Embryonic facial prominence (tissue), 1 donor: Measurements from ENCODE around the gene MYH14.

Experiments used
- DNase-seq: peaks from one replicate; pipeline ENCODE4 v3.0.0-alpha.2; 2016; ENCODE audit errors: extremely low spot score

Gene MYH14

DNA sequence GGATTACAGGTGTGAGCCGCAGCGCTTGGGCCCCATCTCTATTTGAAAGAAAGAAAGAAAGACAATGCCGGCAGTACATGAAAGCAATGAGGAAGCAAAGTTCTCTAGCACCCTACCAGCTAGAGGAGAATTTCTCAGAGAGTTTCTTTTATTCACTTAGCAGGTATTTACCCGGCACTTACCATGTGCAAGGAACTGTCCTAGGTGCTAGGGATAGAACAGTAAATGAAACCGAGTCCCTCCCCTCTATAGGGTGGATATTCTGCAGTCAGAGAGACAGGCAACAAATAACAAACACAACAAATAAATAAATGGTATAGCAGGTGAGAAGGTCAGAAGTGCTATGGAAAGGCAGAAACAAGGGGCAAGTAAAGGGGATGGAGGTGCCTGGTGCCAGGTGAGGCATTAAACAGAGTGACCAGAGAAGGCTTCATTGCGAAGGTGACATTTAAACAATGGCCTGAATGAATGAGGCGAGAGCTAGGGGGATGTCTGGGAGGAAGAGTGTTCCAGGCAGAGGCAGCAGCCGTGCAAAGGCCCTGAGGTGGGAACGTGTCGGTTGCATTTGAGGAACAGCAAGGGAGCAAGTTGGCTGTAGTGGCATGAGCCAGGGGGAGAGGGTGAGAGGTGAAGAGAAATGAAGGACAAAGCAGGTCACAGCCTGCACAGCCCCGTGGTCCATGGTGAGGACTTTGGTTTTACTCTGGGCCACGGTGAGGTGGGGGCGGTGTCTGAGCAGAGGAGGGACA is 10.8 kb upstream of the MYH14 start:
- DNase-seq, result no peak

DNA sequence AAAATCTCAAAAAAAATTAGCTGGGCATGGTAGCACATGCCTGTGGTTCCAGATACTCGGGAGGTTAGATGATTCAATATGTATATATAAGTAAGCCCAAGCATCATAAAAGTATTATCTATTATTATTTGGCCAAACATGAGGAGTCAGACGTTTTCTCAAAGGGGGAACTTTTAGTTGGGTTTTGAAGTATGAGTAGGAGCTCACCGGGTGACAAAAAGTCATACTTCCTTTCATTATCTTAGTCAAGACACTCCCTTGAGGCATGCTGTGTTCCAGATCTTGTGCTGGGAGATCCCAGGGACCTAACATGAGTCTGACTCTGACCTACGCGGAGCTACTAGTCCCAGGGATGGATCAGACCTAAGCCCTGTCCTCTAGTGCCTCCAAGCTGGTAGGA is 8.2 kb upstream of the MYH14 start:
- DNase-seq, result no peak

DNA sequence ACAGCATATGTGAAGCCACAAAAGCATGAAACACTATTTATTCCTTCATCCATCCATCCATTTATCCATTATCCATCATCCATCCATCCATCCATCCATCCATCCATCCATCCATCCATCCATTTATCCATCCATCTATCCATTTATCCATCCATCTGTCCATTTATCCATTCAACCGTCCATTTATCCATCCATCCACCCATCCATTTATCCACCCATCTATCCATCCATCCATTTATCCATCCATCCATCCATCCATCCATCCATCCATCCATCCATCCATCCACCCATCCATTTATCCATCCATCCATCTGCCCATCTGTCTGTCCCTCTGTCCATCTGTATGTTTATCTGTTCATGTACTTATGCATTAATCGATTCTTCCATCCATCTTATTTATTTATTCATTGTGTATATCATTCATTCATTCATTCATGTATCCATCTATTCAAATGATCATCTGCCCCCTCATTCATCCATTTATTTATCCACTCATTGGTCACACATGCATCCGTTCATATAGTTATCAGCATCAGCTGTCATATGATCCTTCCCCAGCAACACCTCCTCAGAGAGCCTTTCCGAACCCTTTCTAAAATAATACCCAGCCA is 7.0 kb upstream of the MYH14 start:
- no peak for DNase-seq

DNA sequence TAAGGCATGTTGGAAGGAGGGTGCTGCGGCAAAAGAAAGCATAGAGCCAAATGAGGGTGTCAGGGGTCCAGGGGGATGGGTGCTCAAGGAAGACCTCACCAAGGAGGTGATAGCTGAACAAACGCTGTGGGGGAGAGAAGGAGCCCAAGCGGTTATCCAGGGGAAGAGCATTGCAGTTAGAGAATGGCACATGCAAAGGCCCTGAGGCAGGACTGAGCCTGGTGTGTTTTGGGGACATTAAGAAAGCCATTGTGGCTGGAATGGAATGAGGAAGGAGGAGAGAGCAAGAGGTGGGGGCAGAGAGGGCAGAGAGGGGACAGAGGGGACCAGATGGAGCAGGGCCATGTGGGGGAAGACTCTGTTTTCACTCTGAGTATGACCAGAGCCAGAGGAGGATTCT is 6.1 kb upstream of the MYH14 start:
- DNase-seq, result no peak

DNA sequence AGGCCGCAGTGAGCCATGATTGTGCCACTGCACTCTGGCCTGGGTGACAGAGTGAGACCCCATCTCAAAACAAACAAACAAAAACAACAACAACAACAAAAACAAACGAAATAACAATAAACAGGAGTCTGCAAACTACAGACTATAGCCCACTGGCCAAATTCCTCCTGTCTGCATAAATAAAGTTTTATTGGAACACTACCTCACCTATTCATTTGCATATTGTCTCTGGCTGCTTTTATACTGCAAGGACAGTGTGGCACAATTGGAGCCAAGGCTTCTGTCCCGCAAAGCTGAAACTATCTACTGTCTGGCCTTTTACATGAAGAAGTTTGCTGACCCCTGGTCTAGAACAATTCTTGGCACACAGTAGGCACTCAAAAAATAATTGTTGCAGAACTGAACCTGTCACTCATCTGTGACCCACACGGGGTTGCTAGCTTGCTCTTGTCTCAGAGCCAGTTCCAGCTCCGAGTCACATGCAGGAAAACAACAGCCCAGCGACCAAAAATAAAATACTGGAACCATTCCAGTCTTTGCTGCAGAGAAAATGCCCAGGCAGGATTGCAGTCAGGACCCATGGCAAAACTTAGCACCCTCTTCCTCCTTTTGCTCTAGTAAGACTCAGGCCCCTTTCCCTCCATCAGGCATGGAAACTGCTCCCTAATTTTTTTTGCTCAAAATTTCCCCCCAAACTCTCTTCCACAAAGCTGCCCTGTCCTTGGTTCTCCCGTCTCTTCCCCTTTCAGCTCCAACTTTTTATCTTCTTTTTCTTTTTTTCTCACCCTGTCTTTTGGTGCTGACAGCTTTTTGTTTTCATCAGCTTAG is 4.8 kb upstream of the MYH14 start:
- DNase-seq, result no peak

DNA sequence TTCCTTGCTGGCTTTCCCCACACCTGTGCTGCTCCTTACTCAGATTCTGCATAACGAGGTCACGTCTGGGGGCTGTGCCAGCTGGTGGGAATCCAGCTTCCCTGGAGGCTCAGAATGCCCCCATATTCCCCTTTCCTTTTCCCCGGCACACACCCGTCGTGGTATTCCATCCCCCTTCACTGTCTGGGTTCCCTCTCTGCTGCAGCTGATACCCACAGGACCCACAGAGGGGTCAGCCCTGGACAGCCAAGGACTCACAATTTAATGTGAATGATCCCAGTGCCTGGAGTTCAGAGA is 4.2 kb upstream of the MYH14 start:
- no peak for DNase-seq

DNA sequence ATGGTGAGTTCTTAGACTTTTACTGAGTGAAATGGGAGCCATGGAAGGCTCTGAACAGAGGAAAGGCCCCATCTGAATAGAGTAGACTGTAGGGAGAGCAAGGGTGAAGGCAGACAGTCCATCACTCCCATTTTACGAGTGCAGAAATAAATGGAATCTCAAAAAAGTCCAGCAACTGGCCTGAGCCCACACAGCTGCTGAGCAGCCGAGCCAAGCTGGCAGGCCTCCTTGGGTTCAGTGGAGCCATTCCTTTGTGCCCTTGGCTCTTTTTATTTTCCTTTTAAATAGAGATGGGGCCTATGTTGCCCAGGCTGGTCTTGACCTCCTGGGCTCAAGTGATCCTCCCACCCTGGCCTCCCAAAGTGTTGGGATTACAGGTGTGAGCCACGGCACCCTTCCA is 1.0 kb upstream of the MYH14 start:
- DNase-seq, result no peak

DNA sequence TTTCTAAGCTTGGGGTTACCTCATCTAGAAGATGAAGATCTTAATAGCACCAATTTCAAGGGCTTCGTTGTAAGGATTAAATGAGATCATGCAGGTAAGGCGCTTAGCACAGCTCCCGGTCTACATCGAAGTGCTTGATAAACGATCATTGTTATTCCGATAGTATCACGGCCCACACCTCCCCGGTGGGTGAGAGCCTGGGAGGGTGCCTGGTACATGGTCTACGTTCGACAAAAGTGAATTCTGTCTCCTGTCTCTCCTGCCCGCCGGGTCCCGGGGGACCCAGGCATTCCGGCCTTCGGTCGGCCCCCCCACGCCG is 501 bp upstream of the MYH14 start:
- DNase-seq, result no peak

DNA sequence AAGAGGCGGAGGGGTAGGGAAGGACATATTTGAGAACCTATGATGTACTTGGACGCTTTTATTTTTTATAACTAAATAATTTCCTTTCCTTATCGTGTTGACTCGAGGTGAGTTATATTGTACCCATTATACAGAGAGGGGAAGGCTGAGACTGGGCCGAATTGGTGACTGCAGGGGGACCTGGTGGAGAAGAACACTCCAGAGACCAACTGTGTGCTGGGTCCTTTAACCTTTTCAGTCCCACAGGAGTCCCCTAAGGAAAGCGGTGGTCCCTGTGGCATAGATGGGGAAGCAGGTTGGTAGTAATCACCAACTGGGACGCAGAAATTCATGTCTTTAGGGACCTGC is 633 bp downstream of the MYH14 start:
- no peak for DNase-seq

DNA sequence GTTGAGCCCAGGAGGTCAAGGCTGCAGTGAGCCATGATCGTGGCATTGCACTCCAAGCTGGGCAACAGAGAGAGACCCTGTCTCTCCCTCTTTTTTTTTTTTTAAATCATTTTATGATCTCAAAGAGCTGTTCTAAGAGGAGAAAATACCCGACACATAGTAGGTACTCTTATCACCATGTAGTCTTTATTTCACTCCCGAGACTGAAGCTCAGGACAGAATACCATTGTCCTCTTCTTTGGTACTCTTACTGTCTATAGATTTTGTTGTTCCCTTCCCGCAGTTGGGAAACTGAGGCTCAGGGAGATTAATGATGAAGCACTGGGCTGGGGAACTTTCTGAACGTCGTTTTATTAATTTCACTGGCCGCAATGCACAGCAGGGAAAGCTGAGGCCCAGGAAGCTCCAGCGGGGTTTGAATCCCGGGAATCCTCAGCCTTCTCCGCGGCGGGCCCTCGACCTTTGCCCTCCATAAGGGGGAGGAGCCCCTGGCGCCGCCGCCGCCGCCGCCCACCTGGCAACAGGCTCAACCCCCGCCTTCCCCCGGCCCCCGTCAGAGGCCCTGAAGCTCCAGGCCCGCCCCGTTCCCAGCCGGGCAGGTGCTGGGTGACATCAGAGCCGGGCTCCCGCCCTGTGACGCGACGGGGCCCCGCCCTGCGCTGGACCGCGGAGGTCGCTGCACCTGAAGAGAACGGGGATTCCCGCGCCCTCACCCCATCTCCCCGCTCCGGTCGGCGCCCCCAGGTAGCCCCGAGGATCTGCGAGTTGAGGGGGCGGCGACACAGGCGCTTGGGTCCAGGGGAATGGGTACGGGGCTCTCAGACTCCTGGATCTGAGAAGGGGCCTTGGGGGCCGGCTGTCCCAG is 1.6 kb downstream of the MYH14 start:
- no peak for DNase-seq

DNA sequence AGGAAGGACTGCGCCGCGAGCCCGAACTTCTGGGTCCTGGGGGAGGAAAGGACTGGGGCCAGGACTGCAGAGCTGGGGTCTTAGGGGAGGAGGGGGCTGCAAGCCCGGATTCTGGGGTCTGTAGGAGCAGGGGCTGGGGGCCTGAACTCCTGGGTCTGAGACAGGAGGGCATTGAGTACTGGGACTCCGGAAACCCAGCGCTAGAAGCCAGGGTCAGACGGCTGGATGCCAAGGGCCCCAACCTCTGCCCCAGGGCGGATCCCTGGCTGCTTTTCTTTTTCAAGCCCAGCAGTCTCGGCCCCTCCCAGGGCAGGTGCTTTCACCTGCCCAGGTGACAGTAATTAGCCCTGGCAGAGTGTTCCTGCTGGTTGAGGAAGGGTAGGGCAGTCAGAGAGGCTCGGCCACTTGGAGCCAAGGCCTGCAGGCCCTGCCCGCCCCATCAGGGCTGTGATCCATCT is 2.3 kb downstream of the MYH14 start:
- no peak for DNase-seq

DNA sequence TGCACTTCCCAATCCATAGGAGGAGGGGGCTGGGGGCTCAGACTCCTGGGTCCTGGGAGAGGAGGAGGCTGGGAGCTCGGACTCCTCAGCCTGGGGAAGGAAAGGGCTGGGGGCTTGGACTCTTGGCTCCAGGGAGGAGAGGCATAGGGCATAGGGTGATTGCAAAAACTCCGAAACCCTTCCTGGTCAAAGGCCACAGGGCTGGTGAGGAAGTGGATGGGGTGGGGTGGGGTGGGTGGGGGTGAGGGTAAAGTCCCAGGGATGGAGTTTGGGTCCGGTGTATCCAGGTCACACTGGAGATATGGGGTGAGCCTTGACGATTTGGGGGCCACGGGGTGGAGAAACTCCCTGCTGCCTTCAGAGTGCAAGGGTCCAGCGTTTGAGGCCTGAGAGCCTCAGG is 2.8 kb downstream of the MYH14 start:
- no peak for DNase-seq

DNA sequence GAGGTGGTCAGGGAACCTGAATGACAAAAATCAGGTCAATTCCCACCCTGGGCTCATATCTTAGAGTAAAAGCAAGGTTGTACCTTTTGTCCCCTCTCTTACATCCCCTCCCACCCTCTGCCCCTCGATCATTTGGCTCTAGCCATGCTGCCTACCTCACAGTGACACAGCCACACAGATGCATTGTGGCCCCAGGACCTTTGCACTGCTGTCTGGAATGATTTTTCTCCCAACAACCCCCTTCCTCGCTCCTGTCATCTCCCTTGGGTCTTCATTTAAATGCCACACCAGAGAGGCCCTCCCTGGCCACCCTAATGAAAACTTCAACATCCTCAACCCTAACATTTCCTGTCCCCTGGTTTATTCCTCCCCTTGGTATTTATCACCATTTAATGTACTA is 4.3 kb downstream of the MYH14 start:
- DNase-seq, result no peak

DNA sequence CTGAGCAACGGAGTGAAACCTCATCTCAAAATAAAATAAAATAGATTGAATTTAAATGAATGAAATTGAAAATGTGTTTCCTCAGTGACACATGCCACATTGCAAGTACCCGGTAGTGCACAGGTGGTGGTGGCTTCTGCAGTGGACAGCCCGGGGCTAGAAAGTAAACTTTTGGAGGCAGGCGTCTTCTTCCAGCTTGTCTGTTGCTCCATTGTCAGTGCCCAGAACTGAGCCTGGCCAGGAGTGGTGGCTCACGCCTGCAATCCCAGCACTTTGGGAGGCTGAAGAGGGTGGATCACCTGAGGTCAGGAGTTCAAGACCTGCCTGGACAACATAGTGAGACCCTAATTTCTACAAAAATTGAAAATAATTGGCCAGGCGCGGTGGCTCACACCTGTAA is 5.7 kb downstream of the MYH14 start:
- DNase-seq, result no peak

DNA sequence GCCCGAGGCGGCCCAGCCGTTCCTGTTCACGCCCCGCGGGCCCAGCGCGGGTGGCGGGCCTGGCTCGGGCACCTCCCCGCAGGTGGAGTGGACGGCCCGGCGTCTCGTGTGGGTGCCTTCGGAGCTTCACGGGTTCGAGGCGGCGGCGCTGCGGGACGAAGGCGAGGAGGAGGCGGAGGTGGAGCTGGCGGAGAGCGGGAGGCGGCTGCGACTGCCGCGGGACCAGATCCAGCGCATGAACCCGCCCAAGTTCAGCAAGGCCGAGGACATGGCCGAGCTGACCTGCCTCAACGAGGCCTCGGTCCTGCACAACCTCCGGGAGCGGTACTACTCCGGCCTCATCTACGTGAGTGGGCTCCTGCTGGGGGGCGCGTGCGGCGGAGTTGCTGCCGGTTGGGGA is 7.0 kb downstream of the MYH14 start:
- DNase-seq, result no peak

DNA sequence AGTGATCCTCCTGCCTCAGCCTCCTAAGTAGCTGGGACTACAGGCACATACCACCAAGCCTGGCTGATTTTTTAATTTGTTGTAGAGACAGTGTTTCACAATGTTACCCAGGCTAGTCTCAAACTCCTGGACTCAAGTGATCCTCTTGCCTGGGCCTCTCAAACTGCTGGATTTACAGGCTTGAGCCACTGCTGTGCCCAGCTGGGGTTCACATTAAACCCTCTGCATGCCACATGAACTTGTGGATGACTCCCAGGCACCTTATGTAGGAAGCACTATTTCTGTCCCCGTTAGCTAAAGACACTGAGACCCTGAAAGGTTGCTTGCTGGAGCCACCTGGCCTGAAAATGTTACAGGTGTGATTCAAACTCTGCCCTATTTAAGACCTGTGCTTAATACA is 10.5 kb downstream of the MYH14 start:
- no peak for DNase-seq

DNA sequence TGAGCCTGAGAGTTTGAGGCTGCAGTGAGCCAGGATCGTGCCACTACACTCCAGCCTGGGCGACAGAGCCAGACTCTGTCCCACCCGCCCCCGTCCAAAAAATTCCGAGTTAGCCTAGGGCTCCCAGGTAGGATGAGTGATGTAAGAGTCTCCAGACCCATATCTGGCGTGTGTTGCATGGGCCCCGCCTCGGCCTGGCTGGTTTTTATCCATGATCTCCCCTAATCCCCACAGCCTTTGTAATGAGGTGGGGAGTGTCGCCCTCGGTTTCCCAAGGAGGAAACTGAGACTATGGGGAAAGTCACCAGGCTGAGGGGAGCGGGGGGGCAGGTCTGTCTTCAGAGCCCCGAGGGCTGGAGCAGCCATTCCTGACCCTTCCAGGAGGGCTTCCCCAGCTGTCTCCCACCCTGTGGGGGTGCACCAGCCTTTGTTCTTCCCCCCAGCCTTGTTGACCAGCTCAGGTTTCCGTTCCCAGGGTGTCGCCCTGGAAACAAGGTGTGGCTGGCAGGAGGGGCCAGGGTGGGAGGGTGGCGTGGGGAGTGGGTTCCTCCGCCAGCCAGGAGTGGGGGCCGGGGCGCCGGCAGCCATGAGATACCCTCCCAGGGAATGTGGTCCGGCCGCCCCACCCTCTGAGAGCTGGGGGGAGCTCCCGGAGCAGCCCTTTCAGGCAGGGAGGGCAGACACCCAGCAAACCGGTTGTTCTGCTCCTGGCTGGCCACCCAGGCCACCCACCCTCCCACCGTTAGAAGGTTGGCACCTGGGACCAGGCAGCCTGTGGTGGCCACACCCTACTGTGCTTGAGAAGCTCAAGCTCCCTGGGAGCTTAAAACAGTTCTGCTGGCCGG is 11.5 kb downstream of the MYH14 start:
- no peak for DNase-seq

DNA sequence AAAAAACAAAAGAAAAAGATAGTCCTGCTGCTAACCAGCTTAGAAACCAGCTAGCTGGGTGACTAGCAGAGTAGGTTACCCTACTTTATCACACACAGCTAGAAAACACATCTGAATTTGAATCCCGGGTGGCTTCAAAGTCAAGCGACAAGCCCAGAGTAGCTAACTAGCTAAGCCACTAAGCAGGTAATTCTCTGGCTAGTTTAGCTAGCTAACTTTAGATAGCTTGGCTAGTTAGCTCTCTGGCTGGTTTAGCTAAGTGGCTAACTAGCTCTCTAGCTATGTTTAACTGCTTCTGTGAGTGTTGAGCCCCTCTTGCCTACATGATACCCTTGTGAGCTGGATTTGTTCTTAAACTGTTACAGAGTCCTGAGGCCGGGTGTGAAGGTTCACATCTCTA is 12.4 kb downstream of the MYH14 start:
- DNase-seq, result no peak

DNA sequence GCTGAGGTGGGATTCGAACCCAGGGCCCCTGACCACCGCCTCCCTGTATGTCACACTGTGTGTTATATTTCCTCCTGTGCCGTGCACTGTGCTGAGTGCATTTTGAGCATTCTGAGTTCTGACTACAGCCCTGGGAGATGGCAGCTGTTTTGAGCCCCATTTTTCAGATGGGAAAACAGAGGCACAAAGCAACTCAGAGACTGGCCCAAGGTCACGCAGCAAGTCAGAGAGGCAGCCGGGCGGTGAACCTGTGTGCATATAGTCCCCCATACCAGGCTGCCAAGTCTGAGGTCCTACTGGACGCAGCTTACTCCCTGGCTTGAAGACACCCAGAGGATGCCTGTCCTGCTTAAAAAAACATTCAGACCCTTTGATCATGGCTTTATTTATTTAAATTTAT is 17.7 kb downstream of the MYH14 start:
- no peak for DNase-seq

DNA sequence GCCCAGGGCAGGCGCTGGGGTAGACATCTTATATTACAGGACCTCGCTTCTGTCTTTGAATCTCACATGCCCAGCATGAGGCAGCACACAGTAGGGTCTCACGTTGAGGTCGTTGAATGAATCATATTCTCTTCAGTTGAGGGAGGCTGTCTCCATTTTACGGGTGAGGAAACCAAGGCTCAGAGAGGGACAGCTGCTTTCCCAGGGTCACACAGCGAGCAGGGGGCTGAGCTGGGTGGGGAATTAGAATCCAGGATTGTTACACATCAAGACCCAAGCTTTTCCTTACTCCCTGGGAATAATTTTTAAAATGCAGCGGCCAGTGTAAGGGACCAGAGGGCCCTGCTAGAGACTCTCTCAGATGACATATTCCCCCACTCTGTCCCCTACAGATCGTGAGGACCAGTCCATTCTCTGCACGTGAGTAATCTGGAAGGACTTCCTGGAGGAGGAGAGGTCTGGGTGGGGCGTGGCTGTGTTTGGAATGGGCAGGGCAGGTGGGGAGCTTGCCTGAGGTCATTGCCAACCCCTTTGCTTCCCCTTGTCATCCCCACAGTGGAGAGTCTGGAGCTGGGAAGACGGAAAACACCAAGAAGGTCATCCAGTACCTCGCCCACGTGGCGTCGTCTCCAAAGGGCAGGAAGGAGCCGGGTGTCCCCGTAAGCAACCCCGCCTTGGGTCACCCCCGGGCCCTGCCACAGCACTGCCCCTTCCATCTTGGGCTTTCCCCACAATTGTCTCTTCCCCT is 19.4 kb downstream of the MYH14 start:
- DNase-seq, result no peak

DNA sequence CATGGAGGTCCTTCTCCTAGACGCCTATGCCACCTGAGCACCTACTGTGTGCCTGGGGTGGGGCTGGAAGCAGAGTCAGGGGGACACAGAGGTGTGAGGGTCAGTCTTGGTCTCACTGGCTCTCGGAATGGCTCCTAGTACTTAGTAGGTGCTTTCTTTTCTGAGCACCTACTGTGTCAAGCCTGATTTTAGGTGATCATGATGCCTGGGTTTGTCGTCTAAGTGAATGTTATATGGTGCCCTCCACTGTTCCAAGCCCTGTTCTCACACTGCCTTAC is 20.0 kb downstream of the MYH14 start:
- no peak for DNase-seq
